HCT116 (cell line): ENCODE results near the gene EFR3B. TPM values are rescaled to one million over a fixed set of nuclear protein-coding genes. Genes with fewer than 3 reads are reported as not detected.

Source experiments
- ATAC-seq: fragments of 200-7000 bp; cut with Tn5 transposase; 2 replicates; pipeline ENCODE4 v1.9.1; 2020; ENCODE audit warnings: mild to moderate bottlenecking, moderate library complexity
- BruUV-seq: library from RNA; stranded (reverse); fragments of 400-500 nt; replicated peaks from 2 replicates; lab custom pipeline; 2021; lab: Mats Ljungman, UMichigan
- CTCF ChIA-PET: fragments of 300-600 bp; sonication (Branson Sonifier 250); formaldehyde crosslinking; loops from one replicate; lab custom pipeline; 2021; ENCODE audit warnings: antibody characterized with exemption; lab: Charles Lee
- POLR2A ChIA-PET: fragments of 300-600, 350-600 bp; sonication (Branson Sonifier 250); formaldehyde crosslinking; loops from one replicate; lab custom pipeline; 2021; ENCODE audit warnings: antibody characterized with exemption; lab: Charles Lee
- RAD21 ChIA-PET, 2 experiments: fragments of 300-600 bp; sonication (Branson Sonifier 250); formaldehyde crosslinking; loops; one replicate each; lab custom pipeline; 2023; ENCODE audit warnings: low total read pairs in 2 of 2; ENCODE audit not compliant: uncharacterized antibody in 2 of 2, unreplicated experiment in 2 of 2, low non-redundant PET in 1 of 2; lab: Charles Lee
- DNase-seq: peaks from one replicate; pipeline ENCODE4 v3.0.0-alpha.2; 2010; ENCODE audit warnings: low read depth, low spot score
- H2AFZ ChIP-seq: fragments of 200-600 bp; shearing (Covaris generic), sonication (generic); 2 replicates; pipeline ENCODE4 v1.6.1; 2017; ENCODE audit warnings: low read depth, mixed run types, mixed read lengths, antibody characterized with exemption, low read length; ENCODE audit not compliant: poor library complexity, severe bottlenecking
- H3K27ac ChIP-seq: 2 replicates; pipeline ENCODE4 v1.5.1; 2012; ENCODE audit warnings: low read depth, low read length
- H3K27me3 ChIP-seq: fragments of 200-600 bp; sonication (generic); 2 replicates; pipeline ENCODE4 v1.6.1; 2016; ENCODE audit warnings: mixed run types, low read length, mixed read lengths; ENCODE audit not compliant: insufficient read depth
- H3K36me3 ChIP-seq, 2 experiments: fragments of 200-500 bp in 1 of 2; fragments of 200-600 bp in 1 of 2; sonication (Bioruptor generic) in 1 of 2; sonication (generic) in 1 of 2; 2 replicates each; pipeline versions ENCODE4 v1.5.1 to v1.6.1; 2014 to 2016; ENCODE audit warnings: low read length in 2 of 2, inconsistent platforms in 1 of 2, mixed read lengths in 1 of 2, mixed run types in 1 of 2; ENCODE audit not compliant: insufficient read depth in 2 of 2, control insufficient read depth in 1 of 2
- H3K4me1 ChIP-seq, 2 experiments: fragments of 200-600 bp in 1 of 2; sonication (generic) in 1 of 2; 2 replicates each; pipeline versions ENCODE4 v1.5.1 to v1.6.1; 2012 to 2017; ENCODE audit warnings: low read length in 2 of 2, inconsistent platforms in 1 of 2, mild to moderate bottlenecking in 1 of 2, mixed read lengths in 1 of 2, mixed run types in 1 of 2, moderate library complexity in 1 of 2; ENCODE audit not compliant: insufficient read depth in 2 of 2, control insufficient read depth in 1 of 2
- H3K4me2 ChIP-seq: fragments of 200-600 bp; sonication (generic); 2 replicates; pipeline ENCODE4 v1.6.1; 2017; ENCODE audit warnings: mixed run types, low read length, mixed read lengths
- H3K4me3 ChIP-seq, 2 experiments: fragments of 200-600 bp in 1 of 2; sonication (generic) in 1 of 2; replicated peaks in 1 of 2; 2 replicates each; pipeline ENCODE4 v1.5.1; 2011 to 2016; ENCODE audit warnings: low read length in 2 of 2, control low read depth in 1 of 2, low read depth in 1 of 2, mild to moderate bottlenecking in 1 of 2, mixed read lengths in 1 of 2, mixed run types in 1 of 2
- H3K79me2 ChIP-seq: fragments of 200-600 bp; sonication (generic); 2 replicates; pipeline ENCODE4 v1.6.1; 2017; ENCODE audit warnings: mild to moderate bottlenecking, mixed run types, low read length, moderate library complexity, mixed read lengths; ENCODE audit not compliant: insufficient read depth
- H3K9ac ChIP-seq: fragments of 200-600 bp; sonication (generic); 2 replicates; pipeline ENCODE4 v1.6.1; 2016; ENCODE audit warnings: low read length, mixed read lengths
- H3K9me2 ChIP-seq: fragments of 200-600 bp; sonication (generic), shearing (Covaris generic); 2 replicates; pipeline ENCODE4 v1.6.1; 2017; ENCODE audit warnings: mixed run types, mild to moderate bottlenecking, moderate library complexity; ENCODE audit not compliant: insufficient read depth
- H3K9me3 ChIP-seq, 2 experiments: fragments of 200-500 bp in 1 of 2; fragments of 200-600 bp in 1 of 2; sonication (Bioruptor generic) in 1 of 2; sonication (generic) in 1 of 2; 2 replicates each; pipeline ENCODE4 v1.6.1; 2014 to 2017; ENCODE audit warnings: low read length in 2 of 2, mixed read lengths in 2 of 2, inconsistent platforms in 1 of 2, low read depth in 1 of 2, mild to moderate bottlenecking in 1 of 2, mixed run types in 1 of 2, moderate library complexity in 1 of 2; ENCODE audit not compliant: control insufficient read depth in 1 of 2, insufficient read depth in 1 of 2
- H4K20me1 ChIP-seq: fragments of 200-600 bp; sonication (generic), shearing (Covaris generic); 2 replicates; pipeline ENCODE4 v1.6.1; 2017; ENCODE audit warnings: mixed run types, mild to moderate bottlenecking, moderate library complexity; ENCODE audit not compliant: insufficient read depth
- ATF3 ChIP-seq: IDR thresholded peaks from 2 replicates; pipeline ENCODE4 v1.6.1; 2012
- CBX3 ChIP-seq: IDR thresholded peaks from 2 replicates; pipeline ENCODE4 v1.6.1; 2012; ENCODE audit warnings: low read depth
- CEBPB ChIP-seq: IDR thresholded peaks from 2 replicates; pipeline ENCODE4 v1.6.1; 2012; ENCODE audit warnings: low read depth
- CTCF ChIP-seq, 3 experiments: fragments of 200-600 bp in 1 of 3; sonication (generic) in 1 of 3; IDR thresholded peaks in 2 of 3; conservative IDR thresholded peaks in 1 of 3; 2 replicates each; pipeline ENCODE4 v1.5.1; 2012 to 2017; ENCODE audit warnings: low read depth in 2 of 3, low read length in 2 of 3, antibody characterized with exemption in 1 of 3, borderline replicate concordance in 1 of 3, control low read depth in 1 of 3, mild to moderate bottlenecking in 1 of 3, mixed read lengths in 1 of 3, mixed run types in 1 of 3, moderate library complexity in 1 of 3; ENCODE audit not compliant: insufficient read depth in 1 of 3
- EGR1 ChIP-seq: IDR thresholded peaks from 2 replicates; pipeline ENCODE4 v1.6.1; 2012; ENCODE audit warnings: low read depth
- EZH2 ChIP-seq: fragments of 200-600 bp; sonication (generic); IDR thresholded peaks from 2 replicates; pipeline ENCODE4 v1.6.1; 2017; ENCODE audit warnings: antibody characterized with exemption, mixed run types
- MAX ChIP-seq: IDR thresholded peaks from 2 replicates; pipeline ENCODE4 v1.6.1; 2012
- POLR2A ChIP-seq: IDR thresholded peaks from 2 replicates; pipeline ENCODE4 v1.7.0; 2011; ENCODE audit warnings: borderline replicate concordance; ENCODE audit not compliant: insufficient read depth, insufficient read length; ENCODE audit errors: extremely low read depth
- POLR2AphosphoS5 ChIP-seq: IDR thresholded peaks from 2 replicates; pipeline ENCODE4 v1.6.1; 2011; ENCODE audit warnings: mild to moderate bottlenecking, low read depth, low read length, moderate library complexity
- RAD21 ChIP-seq: IDR thresholded peaks from 2 replicates; pipeline ENCODE4 v1.6.1; 2012; ENCODE audit warnings: low read depth, mild to moderate bottlenecking
- REST ChIP-seq: IDR thresholded peaks from 2 replicates; pipeline ENCODE4 v1.6.1; 2012; ENCODE audit warnings: low read depth
- SP1 ChIP-seq: IDR thresholded peaks from 2 replicates; pipeline ENCODE4 v1.6.1; 2012; ENCODE audit warnings: low read depth
- SRF ChIP-seq: IDR thresholded peaks from 2 replicates; pipeline ENCODE4 v1.6.1; 2012; ENCODE audit warnings: low read depth
- YY1 ChIP-seq: IDR thresholded peaks from 2 replicates; pipeline ENCODE4 v1.6.1; 2011; ENCODE audit warnings: low read length, low read depth, moderate library complexity, mild to moderate bottlenecking; ENCODE audit not compliant: insufficient replicate concordance; ENCODE audit errors: extremely low read depth
- ZBTB33 ChIP-seq: IDR thresholded peaks from 2 replicates; pipeline ENCODE4 v1.6.1; 2011; ENCODE audit warnings: mild to moderate bottlenecking, low read length, moderate library complexity; ENCODE audit not compliant: insufficient replicate concordance; ENCODE audit errors: extremely low read depth
- ZNF274 ChIP-seq: fragments of 200-500 bp; sonication (Bioruptor generic); IDR thresholded peaks from 2 replicates; pipeline ENCODE4 v1.6.1; 2014; ENCODE audit warnings: mild to moderate bottlenecking, low read depth, low read length, inconsistent platforms
- intact Hi-C: fragments of 100-400 bp; cut with micrococcal nuclease; formaldehyde crosslinking; loops from 2 replicates; pipeline ENCODE4 v1.10.0; 2022
- total RNA-seq: library from RNA; stranded (reverse); gene quantifications from one replicate; pipeline ENCODE4 v1.2.1, GENCODE V29; 2021; ENCODE audit not compliant: unreplicated experiment

Gene EFR3B
- total RNA-seq, 1 experiment from 2014 or later = 0.96 TPM

GRCh38 chr2:25204190-25204838 is 162.4 kb downstream of the EFR3B start:
- no peaks in the 10 kb centered on the region for H3K9me2 ChIP-seq
- H3K4me3 ChIP-seq = no peak overlapping the region
- ATAC-seq (no peak), DNase-seq (no peak)
- no peak overlapping the region for H3K4me2 ChIP-seq
- H3K9ac ChIP-seq = no peak overlapping the region
- no peaks in the 10 kb centered on the region for H3K79me2 ChIP-seq
- no peaks in the 10 kb centered on the region for H3K27me3 ChIP-seq
- 0 out of 4 replicates have a peak, but pooled peaks cover 0 to 4% of the 10 kb centered on the region in 2 experiments for H3K4me1 ChIP-seq
- no peak overlapping the region for H3K27ac ChIP-seq
- H3K36me3 ChIP-seq = no peaks in the 10 kb centered on the region
- intact Hi-C loops = no loop called here
- no peaks in the 10 kb centered on the region for H3K9me3 ChIP-seq
- ChIA-PET RAD21 (no interaction called here), CTCF (no interaction called here), POLR2A (no interaction called here)
- no peak overlapping the region for H2AFZ ChIP-seq
- no TSS peak for BruUV-seq
- no peaks in the 10 kb centered on the region for H4K20me1 ChIP-seq
- TF ChIP-seq REST (no peak), YY1 (no peak), CTCF (IDR thresholded peaks at IDR 0.05 in 2 of 3, conservative IDR thresholded peaks at IDR 0.05 in 1 of 3; ENCODE audit: borderline replicate concordance in 1 of 3, insufficient read depth in 1 of 3, low read depth in 2 of 3, low read length in 2 of 3) (no peak), CEBPB (no peak), MAX (no peak), ZNF274 (no peak), SP1 (no peak), POLR2A (no peak), EZH2 (no peak), ATF3 (no peak), POLR2AphosphoS5 (no peak), RAD21 (no peak), EGR1 (no peak), SRF (no peak), CBX3 (no peak), ZBTB33 (no peak)
- TF ChIP-seq, all 23 proteins: peak for 0
